ENCODE results near the gene MAML3.

MAML3 gene

GRCh38 chr4:139794158-139794954 is 359.6 kb downstream of the MAML3 start:
- Histone ChIP-seq H3K9me3 (replicated peaks in 1 of 2; ENCODE audit: control insufficient read depth in 2 of 2, insufficient read depth in 1 of 2, low read depth in 1 of 2, low read length in 2 of 2) (peaks cover 2 to 3% of the 10 kb centered on the region in 2 donors), H3K27ac (replicated peaks; ENCODE audit: low read length) (no peak overlapping the region), H3K9ac (ENCODE audit: low read depth, low read length, poor library complexity) (no peak overlapping the region), H2BK12ac (ENCODE audit: low read length) (no peak overlapping the region), H3K18ac (ENCODE audit: low read length) (no peak overlapping the region), H2AFZ (ENCODE audit: low read length) (no peak overlapping the region), H4K8ac (ENCODE audit: low read depth, low read length) (no peak overlapping the region), H3K27me3 (ENCODE audit: control insufficient read depth in 3 of 3, insufficient read depth in 3 of 3, low read depth in 1 of 3, low read length in 3 of 3) (no peaks in the 10 kb centered on the region), H2AK5ac (ENCODE audit: low read depth, low read length) (no peak overlapping the region), H3K23ac (ENCODE audit: low read depth, low read length, poor library complexity) (no peak overlapping the region), H2BK5ac (ENCODE audit: low read length) (no peak overlapping the region), H3K36me3 (replicated peaks in 1 of 2; ENCODE audit: control insufficient read depth in 2 of 2, insufficient read depth in 2 of 2, low read length in 2 of 2) (no peaks in the 10 kb centered on the region), H3K14ac (ENCODE audit: low read length) (no peak overlapping the region), H3K4me3 (ENCODE audit: low read length in 2 of 2) (no peak overlapping the region), H3K4me1 (ENCODE audit: control insufficient read depth in 2 of 2, insufficient read depth in 1 of 2, low read depth in 1 of 2, low read length in 2 of 2) (peaks cover 0 to 6% of the 10 kb centered on the region in 2 donors), H3K4me2 (ENCODE audit: insufficient read depth, low read length, poor library complexity, severe bottlenecking) (no peak overlapping the region), H2BK120ac (ENCODE audit: low read depth, low read length) (no peak overlapping the region), H3K4ac (ENCODE audit: low read length) (no peak overlapping the region), H3K79me1 (ENCODE audit: low read depth, low read length) (no peaks in the 10 kb centered on the region), H2BK15ac (ENCODE audit: low read length) (no peak overlapping the region), H4K91ac (ENCODE audit: low read depth, low read length, poor library complexity) (no peak overlapping the region)
- no peak for DNase-seq (ENCODE audit: low spot score)
- no CpG with 5 or more reads among the region's 3 CpGs for whole genome bisulfite sequencing, 2 donors (ENCODE audit: extremely low coverage in 2 of 2, insufficient read length in 2 of 2, insufficient replicate concordance in 1 of 2)

GRCh38 chr4:139791681-139792080 is 362.3 kb downstream of the MAML3 start:
- Histone ChIP-seq H4K91ac (ENCODE audit: low read depth, low read length, poor library complexity) (no peak overlapping the region), H3K27ac (replicated peaks; ENCODE audit: low read length) (no peak overlapping the region), H3K9ac (ENCODE audit: low read depth, low read length, poor library complexity) (no peak overlapping the region), H3K79me1 (ENCODE audit: low read depth, low read length) (no peaks in the 10 kb centered on the region), H2BK15ac (ENCODE audit: low read length) (no peak overlapping the region), H3K4ac (ENCODE audit: low read length) (no peak overlapping the region), H2AK5ac (ENCODE audit: low read depth, low read length) (no peak overlapping the region), H3K14ac (ENCODE audit: low read length) (no peak overlapping the region), H3K4me1 (ENCODE audit: control insufficient read depth in 2 of 2, insufficient read depth in 1 of 2, low read depth in 1 of 2, low read length in 2 of 2) (peaks cover 5 to 6% of the 10 kb centered on the region in 2 donors), H3K18ac (ENCODE audit: low read length) (no peak overlapping the region), H4K8ac (ENCODE audit: low read depth, low read length) (no peak overlapping the region), H2AFZ (ENCODE audit: low read length) (no peak overlapping the region), H2BK12ac (ENCODE audit: low read length) (no peak overlapping the region), H3K4me3 (ENCODE audit: low read length in 2 of 2) (no peak overlapping the region), H2BK120ac (ENCODE audit: low read depth, low read length) (no peak overlapping the region), H2BK5ac (ENCODE audit: low read length) (no peak overlapping the region), H3K9me3 (replicated peaks in 1 of 2; ENCODE audit: control insufficient read depth in 2 of 2, insufficient read depth in 1 of 2, low read depth in 1 of 2, low read length in 2 of 2) (peaks cover 0 to 3% of the 10 kb centered on the region in 2 donors), H3K23ac (ENCODE audit: low read depth, low read length, poor library complexity) (no peak overlapping the region), H3K27me3 (ENCODE audit: control insufficient read depth in 3 of 3, insufficient read depth in 3 of 3, low read depth in 1 of 3, low read length in 3 of 3) (no peaks in the 10 kb centered on the region), H3K4me2 (ENCODE audit: insufficient read depth, low read length, poor library complexity, severe bottlenecking) (no peak overlapping the region), H3K36me3 (replicated peaks in 1 of 2; ENCODE audit: control insufficient read depth in 2 of 2, insufficient read depth in 2 of 2, low read length in 2 of 2) (no peaks in the 10 kb centered on the region)
- no CpG with 5 or more reads among the region's 2 CpGs for WGBS, 2 donors (ENCODE audit: extremely low coverage in 2 of 2, insufficient read length in 2 of 2, insufficient replicate concordance in 1 of 2)
- DNase-seq (ENCODE audit: low spot score): no peak

- H3K27ac ChIP-seq (replicated peaks; ENCODE audit: low read length): no peak overlapping the region
- DNase-seq (ENCODE audit: low spot score): no peak
Measured at GRCh38 chr4:139790291-139790690, 363.7 kb downstream of the MAML3 start.

GRCh38 chr4:139789096-139789654 is 364.8 kb downstream of the MAML3 start:
- Histone ChIP-seq H2BK12ac (ENCODE audit: low read length) (no peak overlapping the region), H3K79me1 (ENCODE audit: low read depth, low read length) (no peaks in the 10 kb centered on the region), H2AK5ac (ENCODE audit: low read depth, low read length) (no peak overlapping the region), H2BK5ac (ENCODE audit: low read length) (no peak overlapping the region), H3K36me3 (replicated peaks in 1 of 2; ENCODE audit: control insufficient read depth in 2 of 2, insufficient read depth in 2 of 2, low read length in 2 of 2) (no peaks in the 10 kb centered on the region), H2BK15ac (ENCODE audit: low read length) (no peak overlapping the region), H3K4me1 (ENCODE audit: control insufficient read depth in 2 of 2, insufficient read depth in 1 of 2, low read depth in 1 of 2, low read length in 2 of 2) (peaks cover 13 to 15% of the 10 kb centered on the region in 2 donors), H2AFZ (ENCODE audit: low read length) (no peak overlapping the region), H3K18ac (ENCODE audit: low read length) (no peak overlapping the region), H3K4me3 (ENCODE audit: low read length in 2 of 2) (no peak overlapping the region), H3K9ac (ENCODE audit: low read depth, low read length, poor library complexity) (no peak overlapping the region), H3K14ac (ENCODE audit: low read length) (no peak overlapping the region), H3K27ac (replicated peaks; ENCODE audit: low read length) (no peak overlapping the region), H3K23ac (ENCODE audit: low read depth, low read length, poor library complexity) (no peak overlapping the region), H4K91ac (ENCODE audit: low read depth, low read length, poor library complexity) (no peak overlapping the region), H3K4me2 (ENCODE audit: insufficient read depth, low read length, poor library complexity, severe bottlenecking) (no peak overlapping the region), H3K27me3 (ENCODE audit: control insufficient read depth in 3 of 3, insufficient read depth in 3 of 3, low read depth in 1 of 3, low read length in 3 of 3) (no peaks in the 10 kb centered on the region), H2BK120ac (ENCODE audit: low read depth, low read length) (no peak overlapping the region), H3K4ac (ENCODE audit: low read length) (no peak overlapping the region), H4K8ac (ENCODE audit: low read depth, low read length) (no peak overlapping the region), H3K9me3 (replicated peaks in 1 of 2; ENCODE audit: control insufficient read depth in 2 of 2, insufficient read depth in 1 of 2, low read depth in 1 of 2, low read length in 2 of 2) (no peaks in the 10 kb centered on the region)
- no CpG with 5 or more reads among the region's 6 CpGs for WGBS, 2 donors (ENCODE audit: extremely low coverage in 2 of 2, insufficient read length in 2 of 2, insufficient replicate concordance in 1 of 2)
- DNase-seq (ENCODE audit: low spot score): no peak

More at GRCh38 chr4:139790291-139790690, 363.7 kb downstream of the MAML3 start:
- WGBS, 2 donors (ENCODE audit: extremely low coverage in 2 of 2, insufficient read length in 2 of 2, insufficient replicate concordance in 1 of 2): no CpG with 5 or more reads among the region's 4 CpGs
- H3K9me3 ChIP-seq (replicated peaks in 1 of 2; ENCODE audit: control insufficient read depth in 2 of 2, insufficient read depth in 1 of 2, low read depth in 1 of 2, low read length in 2 of 2): no peaks in the 10 kb centered on the region
- no peak overlapping the region for H3K14ac ChIP-seq (ENCODE audit: low read length)
- no peaks in the 10 kb centered on the region for H3K79me1 ChIP-seq (ENCODE audit: low read depth, low read length)
- no peak overlapping the region for H3K4me3 ChIP-seq (ENCODE audit: low read length in 2 of 2)
- H2BK5ac ChIP-seq (ENCODE audit: low read length): no peak overlapping the region
- H4K8ac ChIP-seq (ENCODE audit: low read depth, low read length): no peak overlapping the region
- no peaks in the 10 kb centered on the region for H3K36me3 ChIP-seq (replicated peaks in 1 of 2; ENCODE audit: control insufficient read depth in 2 of 2, insufficient read depth in 2 of 2, low read length in 2 of 2)
- no peak overlapping the region for H3K4ac ChIP-seq (ENCODE audit: low read length)
- no peak overlapping the region for H3K23ac ChIP-seq (ENCODE audit: low read depth, low read length, poor library complexity)
- no peak overlapping the region for H2AFZ ChIP-seq (ENCODE audit: low read length)
- no peak overlapping the region for H2AK5ac ChIP-seq (ENCODE audit: low read depth, low read length)
- H3K18ac ChIP-seq (ENCODE audit: low read length): no peak overlapping the region
- H3K4me1 ChIP-seq (ENCODE audit: control insufficient read depth in 2 of 2, insufficient read depth in 1 of 2, low read depth in 1 of 2, low read length in 2 of 2): peaks cover 10% of the 10 kb centered on the region in 2 donors
- no peak overlapping the region for H3K4me2 ChIP-seq (ENCODE audit: insufficient read depth, low read length, poor library complexity, severe bottlenecking)
- no peaks in the 10 kb centered on the region for H3K27me3 ChIP-seq (ENCODE audit: control insufficient read depth in 3 of 3, insufficient read depth in 3 of 3, low read depth in 1 of 3, low read length in 3 of 3)
- no peak overlapping the region for H4K91ac ChIP-seq (ENCODE audit: low read depth, low read length, poor library complexity)
- no peak overlapping the region for H2BK12ac ChIP-seq (ENCODE audit: low read length)
- no peak overlapping the region for H2BK120ac ChIP-seq (ENCODE audit: low read depth, low read length)
- H2BK15ac ChIP-seq (ENCODE audit: low read length): no peak overlapping the region
- no peak overlapping the region for H3K9ac ChIP-seq (ENCODE audit: low read depth, low read length, poor library complexity)
